ENCODE data around the gene CACNA1A. TPM values are rescaled to one million over a fixed set of nuclear protein-coding genes. Genes with fewer than 3 reads are reported as not detected.
A peak's percentile ranks its signal among the peaks of the same experiment; 100 is the strongest.

The CACNA1A gene
- total and polyA plus RNA-seq, 2 of the 13 experiments (the other 11 are each of a cell fraction or from before 2014, with no cell fraction given) = not detected

- no peak for TF ChIP-seq PRDM4 (CRISPR knock-in tag; IDR thresholded peaks at IDR 0.05; ENCODE audit: borderline replicate concordance)
- TF ChIP-seq ZNF580 (CRISPR knock-in tag; IDR thresholded peaks at IDR 0.05; ENCODE audit: borderline replicate concordance, low read depth) = 0 out of 2 replicates have a peak, but pooled peaks have one; percentile 30
- TF ChIP-seq ZNF124 (CRISPR knock-in tag; IDR thresholded peaks at IDR 0.05) = no peak
- TF ChIP-seq PPARG (CRISPR knock-in tag; conservative IDR thresholded peaks at IDR 0.05) = 0 out of 2 replicates have a peak, but pooled peaks have one; percentile 18
- no peak for TF ChIP-seq ZNF207 (IDR thresholded peaks at IDR 0.05; ENCODE audit: borderline replicate concordance)
- no peak for TF ChIP-seq ELF3 (CRISPR knock-in tag; IDR thresholded peaks at IDR 0.05)
- no peak for TF ChIP-seq ZNF136 (CRISPR knock-in tag; IDR thresholded peaks at IDR 0.05; ENCODE audit: low read depth)
- TF ChIP-seq NFAT5 (CRISPR knock-in tag; IDR thresholded peaks at IDR 0.05) = no peak
- TF ChIP-seq NCOA1 (CRISPR knock-in tag; IDR thresholded peaks at IDR 0.05) = no peak
- no peak for TF ChIP-seq ZFP82 (CRISPR knock-in tag; IDR thresholded peaks at IDR 0.05; ENCODE audit: borderline replicate concordance)
- no peak for TF ChIP-seq ATF3 (CRISPR knock-in tag; IDR thresholded peaks at IDR 0.05)
- TF ChIP-seq ZBTB43 (CRISPR knock-in tag; conservative IDR thresholded peaks at IDR 0.05) = no peak
- TF ChIP-seq MXI1 (IDR thresholded peaks at IDR 0.05; ENCODE audit: borderline replicate concordance, low read depth, low read length) = no peak
- TF ChIP-seq ZNF431 (CRISPR knock-in tag; IDR thresholded peaks at IDR 0.05; ENCODE audit: borderline replicate concordance, low read depth) = no peak
- no peak for TF ChIP-seq ZNF547 (CRISPR knock-in tag; IDR thresholded peaks at IDR 0.05)
- no peak for TF ChIP-seq ZNF296 (CRISPR knock-in tag; conservative IDR thresholded peaks at IDR 0.05)
- no peak for TF ChIP-seq ZNF382 (CRISPR knock-in tag; IDR thresholded peaks at IDR 0.05; ENCODE audit: borderline replicate concordance)
- no peak for TF ChIP-seq ZFP36L1 (CRISPR knock-in tag; IDR thresholded peaks at IDR 0.05)
Observed at GRCh38 chr19:13195678-13196077, 310.6 kb downstream of the CACNA1A start (continued).

Measured in HepG2 (cell line).